Activated CD8-positive, alpha-beta T cell treated with anti-CD3 and anti-CD28 coated beads for 36 hours (primary cell): Measurements from ENCODE around the gene SPATA1. TPM values are rescaled to one million over a fixed set of nuclear protein-coding genes. Genes with fewer than 3 reads are reported as not detected.

ENCODE experiments used
- ATAC-seq: fragments of 200-7000 bp; cut with Tn5 transposase; one replicate; pipeline ENCODE4 v1.10.0; 2021; ENCODE audit warnings: mild to moderate bottlenecking, moderate library complexity
- CTCF ChIA-PET: fragments of 350-600 bp; sonication (Branson Sonifier 250); formaldehyde crosslinking; loops from one replicate; lab custom pipeline; 2021; ENCODE audit warnings: antibody characterized with exemption; lab: Charles Lee
- POLR2A ChIA-PET: fragments of 350-600 bp; sonication (Branson Sonifier 250); formaldehyde crosslinking; loops from one replicate; lab custom pipeline; 2021; ENCODE audit warnings: antibody characterized with exemption; lab: Charles Lee
- DNase-seq: peaks from one replicate; pipeline ENCODE4 v3.0.0-alpha.2; 2020
- H3K27ac Mint-ChIP-seq: one replicate; pipeline ENCODE4 v1.8.0; 2021; ENCODE audit warnings: mild to moderate bottlenecking, mixed read lengths
- H3K27me3 Mint-ChIP-seq: one replicate; pipeline ENCODE4 v1.8.0; 2021; ENCODE audit warnings: mixed read lengths
- H3K36me3 Mint-ChIP-seq: one replicate; pipeline ENCODE4 v1.8.0; 2021; ENCODE audit warnings: low read depth, mixed read lengths
- H3K4me1 Mint-ChIP-seq: one replicate; pipeline ENCODE4 v1.8.0; 2021; ENCODE audit warnings: low read depth, mixed read lengths
- H3K4me3 Mint-ChIP-seq: one replicate; pipeline ENCODE4 v1.8.0; 2021; ENCODE audit warnings: mild to moderate bottlenecking, moderate library complexity, mixed read lengths
- H3K9me3 Mint-ChIP-seq: one replicate; pipeline ENCODE4 v1.8.0; 2021; ENCODE audit warnings: mixed read lengths
- intact Hi-C: fragments of 100-400 bp; cut with micrococcal nuclease; formaldehyde crosslinking; loops from one replicate; pipeline ENCODE4 v1.10.0; 2022
- total RNA-seq, 2 experiments: library from RNA; stranded (reverse); gene quantifications; one replicate each; pipeline ENCODE4 v1.2.3, GENCODE V29; 2021
- TF ChIP-seq, protein P1 (sequence below): fragments of 200-600 bp; IDR thresholded peaks from one replicate; pipeline ENCODE4 v1.8.0; 2022; ENCODE audit warnings: antibody characterized with exemption, mild to moderate bottlenecking

SPATA1 gene
- total RNA-seq, 2 experiments from 2014 or later: 2.5 to 3.0 TPM

DNA sequence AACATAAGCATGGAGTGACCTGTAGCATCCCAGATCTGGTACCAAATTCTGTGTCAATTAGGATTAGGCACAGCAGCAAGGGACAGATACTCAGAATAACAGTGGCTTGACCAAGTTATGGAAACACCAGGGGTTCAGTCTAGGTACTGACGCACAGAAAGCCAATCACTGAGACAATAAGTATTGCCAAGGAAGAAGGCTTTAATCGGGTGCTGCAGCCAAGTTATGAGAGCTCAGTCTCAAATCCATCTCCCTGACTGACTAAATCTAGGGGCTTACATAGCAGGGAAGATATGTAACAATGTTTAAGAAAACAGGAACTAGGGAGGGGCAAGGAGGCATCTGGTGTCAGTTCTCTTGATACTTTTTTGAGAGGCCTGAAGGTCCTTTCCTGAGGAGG, 107.7 kb downstream of the SPATA1 start:
- DNase-seq (no peak), ATAC-seq (no peak)
- Mint-ChIP-seq H3K36me3 (peaks cover 9% of the 10 kb centered on the region), H3K27ac (no peak overlapping the region), H3K9me3 (peaks cover 15% of the 10 kb centered on the region), H3K4me3 (no peak overlapping the region), H3K27me3 (no peaks in the 10 kb centered on the region), H3K4me1 (peaks cover 13% of the 10 kb centered on the region)
- intact Hi-C loops: no loop called here
- ChIA-PET CTCF (interaction anchor here (1.1 to 1.4 kb wide), 2 partner anchors 21 to 38 kb away, joined by 3 to 4 read pairs; no protein-coding TSS in a partner anchor), POLR2A (interaction anchor here (0.8 kb wide), 1 partner anchor 70 kb away, joined by 3 read pairs; no protein-coding TSS in a partner anchor)
- TF ChIP-seq, protein P1, sequence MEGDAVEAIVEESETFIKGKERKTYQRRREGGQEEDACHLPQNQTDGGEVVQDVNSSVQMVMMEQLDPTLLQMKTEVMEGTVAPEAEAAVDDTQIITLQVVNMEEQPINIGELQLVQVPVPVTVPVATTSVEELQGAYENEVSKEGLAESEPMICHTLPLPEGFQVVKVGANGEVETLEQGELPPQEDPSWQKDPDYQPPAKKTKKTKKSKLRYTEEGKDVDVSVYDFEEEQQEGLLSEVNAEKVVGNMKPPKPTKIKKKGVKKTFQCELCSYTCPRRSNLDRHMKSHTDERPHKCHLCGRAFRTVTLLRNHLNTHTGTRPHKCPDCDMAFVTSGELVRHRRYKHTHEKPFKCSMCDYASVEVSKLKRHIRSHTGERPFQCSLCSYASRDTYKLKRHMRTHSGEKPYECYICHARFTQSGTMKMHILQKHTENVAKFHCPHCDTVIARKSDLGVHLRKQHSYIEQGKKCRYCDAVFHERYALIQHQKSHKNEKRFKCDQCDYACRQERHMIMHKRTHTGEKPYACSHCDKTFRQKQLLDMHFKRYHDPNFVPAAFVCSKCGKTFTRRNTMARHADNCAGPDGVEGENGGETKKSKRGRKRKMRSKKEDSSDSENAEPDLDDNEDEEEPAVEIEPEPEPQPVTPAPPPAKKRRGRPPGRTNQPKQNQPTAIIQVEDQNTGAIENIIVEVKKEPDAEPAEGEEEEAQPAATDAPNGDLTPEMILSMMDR: no peak

DNA sequence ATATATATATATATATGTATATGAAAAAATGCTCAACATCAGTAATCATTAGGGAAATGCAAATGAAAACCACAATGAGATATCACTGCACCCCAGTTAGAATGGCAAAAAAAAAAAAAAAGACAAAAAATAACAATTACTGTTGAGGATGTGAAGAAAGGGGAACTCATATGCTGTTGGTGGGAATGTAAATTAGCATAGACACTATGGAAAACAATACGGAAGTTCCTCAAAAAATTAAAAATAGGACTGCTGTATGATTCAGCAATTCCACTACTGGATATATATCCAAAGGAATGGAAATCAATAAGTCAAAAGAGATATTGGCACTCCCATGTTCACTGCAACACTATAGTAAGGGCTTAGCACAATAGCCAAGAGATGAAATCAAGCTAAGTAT, 109.6 kb downstream of the SPATA1 start:
- TF ChIP-seq, protein P1: no peak
- intact Hi-C loops: loop anchor here (5.0 kb wide), 2 partner anchors 43 to 473 kb away; partner anchors contain the start of genes CTBS and PRKACB
- CTCF ChIA-PET: no interaction called here

More for the DNA sequence above, 109.6 kb downstream of the SPATA1 start:
- POLR2A ChIA-PET: no interaction called here
- no peak for ATAC-seq
- no peak overlapping the region for H3K4me3 Mint-ChIP-seq
- H3K9me3 Mint-ChIP-seq: peaks cover 15% of the 10 kb centered on the region
- H3K36me3 Mint-ChIP-seq: peaks cover 9% of the 10 kb centered on the region
- peaks cover 26% of the 10 kb centered on the region for H3K4me1 Mint-ChIP-seq
- no peak for DNase-seq
- H3K27me3 Mint-ChIP-seq: no peaks in the 10 kb centered on the region
- H3K27ac Mint-ChIP-seq: no peak overlapping the region

Other genes with a start within 250 kb of the SPATA1 start
- 1 to 10 TPM in 1 of 2 experiments, under 1 TPM in 1; 0.67 to 1.2 TPM for gene SAMD13, start 204.7 kb upstream of the SPATA1 start, total RNA-seq
- gene DNASE2B, start 107.9 kb upstream of the SPATA1 start, total RNA-seq: not detected
- 10 to 100 TPM; 61.9 to 64.1 TPM for gene RPF1, start 27.1 kb upstream of the SPATA1 start, total RNA-seq
- gene GNG5, start 195 bp downstream of the SPATA1 start, total RNA-seq: 100 to 1,000 TPM; 101 to 106 TPM
- gene CTBS, start 68.1 kb downstream of the SPATA1 start, total RNA-seq: 10 to 100 TPM; 13.5 to 18.3 TPM
- 10 to 100 TPM in 1 of 2 experiments, 1 to 10 TPM in 1; 10.0 to 12.7 TPM for gene SSX2IP, start 184.1 kb downstream of the SPATA1 start, total RNA-seq